ENCODE measurements around the gene RAB11FIP5. TPM values are rescaled to one million over a fixed set of nuclear protein-coding genes. Genes with fewer than 3 reads are reported as not detected.

Gene RAB11FIP5
- total and polyA plus RNA-seq, 9 of the 15 experiments (the other 6 are each of a cell fraction or from before 2014, with no cell fraction given), result 1.7 to 14.4 (median 6.4) TPM

GRCh38 chr2:73043276-73043675 lies 69.5 kb downstream of the RAB11FIP5 start (continued):
- no peak for TF ChIP-seq SP1 (CRISPR knock-in tag; IDR thresholded peaks at IDR 0.05)
- no peak for TF ChIP-seq TBP (optimal IDR thresholded peaks at IDR 0.05; ENCODE audit: low read depth, low read length)
- TF ChIP-seq, protein P1, sequence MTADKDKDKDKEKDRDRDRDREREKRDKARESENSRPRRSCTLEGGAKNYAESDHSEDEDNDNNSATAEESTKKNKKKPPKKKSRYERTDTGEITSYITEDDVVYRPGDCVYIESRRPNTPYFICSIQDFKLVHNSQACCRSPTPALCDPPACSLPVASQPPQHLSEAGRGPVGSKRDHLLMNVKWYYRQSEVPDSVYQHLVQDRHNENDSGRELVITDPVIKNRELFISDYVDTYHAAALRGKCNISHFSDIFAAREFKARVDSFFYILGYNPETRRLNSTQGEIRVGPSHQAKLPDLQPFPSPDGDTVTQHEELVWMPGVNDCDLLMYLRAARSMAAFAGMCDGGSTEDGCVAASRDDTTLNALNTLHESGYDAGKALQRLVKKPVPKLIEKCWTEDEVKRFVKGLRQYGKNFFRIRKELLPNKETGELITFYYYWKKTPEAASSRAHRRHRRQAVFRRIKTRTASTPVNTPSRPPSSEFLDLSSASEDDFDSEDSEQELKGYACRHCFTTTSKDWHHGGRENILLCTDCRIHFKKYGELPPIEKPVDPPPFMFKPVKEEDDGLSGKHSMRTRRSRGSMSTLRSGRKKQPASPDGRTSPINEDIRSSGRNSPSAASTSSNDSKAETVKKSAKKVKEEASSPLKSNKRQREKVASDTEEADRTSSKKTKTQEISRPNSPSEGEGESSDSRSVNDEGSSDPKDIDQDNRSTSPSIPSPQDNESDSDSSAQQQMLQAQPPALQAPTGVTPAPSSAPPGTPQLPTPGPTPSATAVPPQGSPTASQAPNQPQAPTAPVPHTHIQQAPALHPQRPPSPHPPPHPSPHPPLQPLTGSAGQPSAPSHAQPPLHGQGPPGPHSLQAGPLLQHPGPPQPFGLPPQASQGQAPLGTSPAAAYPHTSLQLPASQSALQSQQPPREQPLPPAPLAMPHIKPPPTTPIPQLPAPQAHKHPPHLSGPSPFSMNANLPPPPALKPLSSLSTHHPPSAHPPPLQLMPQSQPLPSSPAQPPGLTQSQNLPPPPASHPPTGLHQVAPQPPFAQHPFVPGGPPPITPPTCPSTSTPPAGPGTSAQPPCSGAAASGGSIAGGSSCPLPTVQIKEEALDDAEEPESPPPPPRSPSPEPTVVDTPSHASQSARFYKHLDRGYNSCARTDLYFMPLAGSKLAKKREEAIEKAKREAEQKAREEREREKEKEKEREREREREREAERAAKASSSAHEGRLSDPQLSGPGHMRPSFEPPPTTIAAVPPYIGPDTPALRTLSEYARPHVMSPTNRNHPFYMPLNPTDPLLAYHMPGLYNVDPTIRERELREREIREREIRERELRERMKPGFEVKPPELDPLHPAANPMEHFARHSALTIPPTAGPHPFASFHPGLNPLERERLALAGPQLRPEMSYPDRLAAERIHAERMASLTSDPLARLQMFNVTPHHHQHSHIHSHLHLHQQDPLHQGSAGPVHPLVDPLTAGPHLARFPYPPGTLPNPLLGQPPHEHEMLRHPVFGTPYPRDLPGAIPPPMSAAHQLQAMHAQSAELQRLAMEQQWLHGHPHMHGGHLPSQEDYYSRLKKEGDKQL (CRISPR knock-in tag; IDR thresholded peaks at IDR 0.05; ENCODE audit: borderline replicate concordance), result no peak
- TF ChIP-seq, protein P2, sequence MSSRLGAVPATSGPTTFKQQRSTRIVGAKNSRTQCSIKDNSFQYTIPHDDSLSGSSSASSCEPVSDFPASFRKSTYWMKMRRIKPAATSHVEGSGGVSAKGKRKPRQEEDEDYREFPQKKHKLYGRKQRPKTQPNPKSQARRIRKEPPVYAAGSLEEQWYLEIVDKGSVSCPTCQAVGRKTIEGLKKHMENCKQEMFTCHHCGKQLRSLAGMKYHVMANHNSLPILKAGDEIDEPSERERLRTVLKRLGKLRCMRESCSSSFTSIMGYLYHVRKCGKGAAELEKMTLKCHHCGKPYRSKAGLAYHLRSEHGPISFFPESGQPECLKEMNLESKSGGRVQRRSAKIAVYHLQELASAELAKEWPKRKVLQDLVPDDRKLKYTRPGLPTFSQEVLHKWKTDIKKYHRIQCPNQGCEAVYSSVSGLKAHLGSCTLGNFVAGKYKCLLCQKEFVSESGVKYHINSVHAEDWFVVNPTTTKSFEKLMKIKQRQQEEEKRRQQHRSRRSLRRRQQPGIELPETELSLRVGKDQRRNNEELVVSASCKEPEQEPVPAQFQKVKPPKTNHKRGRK (tag; IDR thresholded peaks at IDR 0.05), result no peak
